Mesenchymal stem cell (in vitro differentiated cells and primary cell): ENCODE data around the gene RPS6KA5.

Source experiments
- DNase-seq: peaks from one replicate; pipeline ENCODE4 v3.0.0-alpha.2; 2013
- H2AFZ ChIP-seq: one replicate; pipeline ENCODE4 v1.6.1; 2013; ENCODE audit warnings: low read depth, mild to moderate bottlenecking, control low read depth, inconsistent platforms, low read length, moderate library complexity
- H2AK5ac ChIP-seq: 2 replicates; pipeline ENCODE4 v1.6.1; 2013; ENCODE audit warnings: low read length, moderate library complexity, mild to moderate bottlenecking, inconsistent platforms; ENCODE audit not compliant: severe bottlenecking
- H2BK120ac ChIP-seq: one replicate; pipeline ENCODE4 v1.6.1; 2013; ENCODE audit warnings: low read depth, mild to moderate bottlenecking, inconsistent platforms, low read length, moderate library complexity
- H2BK12ac ChIP-seq, 2 experiments: one replicate each; pipeline ENCODE4 v1.6.1; 2013; ENCODE audit warnings: inconsistent platforms in 2 of 2, low read length in 2 of 2, mild to moderate bottlenecking in 2 of 2, moderate library complexity in 2 of 2, control low read depth in 1 of 2
- H2BK15ac ChIP-seq: one replicate; pipeline ENCODE4 v1.6.1; 2013; ENCODE audit warnings: mild to moderate bottlenecking, low read depth, inconsistent platforms; ENCODE audit not compliant: poor library complexity, severe bottlenecking
- H2BK5ac ChIP-seq: 2 replicates; pipeline ENCODE4 v1.6.1; 2013; ENCODE audit warnings: low read depth, mild to moderate bottlenecking, low read length, control low read depth, inconsistent platforms; ENCODE audit not compliant: poor library complexity, severe bottlenecking
- H3K14ac ChIP-seq, 2 experiments: one replicate each; pipeline ENCODE4 v1.6.1; 2013; ENCODE audit warnings: inconsistent platforms in 2 of 2, low read length in 2 of 2, control low read depth in 1 of 2, mild to moderate bottlenecking in 1 of 2, moderate library complexity in 1 of 2
- H3K18ac ChIP-seq, 2 experiments: one replicate each; pipeline ENCODE4 v1.6.1; 2013; ENCODE audit warnings: inconsistent platforms in 2 of 2, low read length in 2 of 2, control low read depth in 1 of 2, low read depth in 1 of 2, mild to moderate bottlenecking in 1 of 2
- H3K23ac ChIP-seq, 2 experiments: one replicate each; pipeline ENCODE4 v1.6.1; 2013; ENCODE audit warnings: inconsistent platforms in 2 of 2, low read length in 2 of 2, mild to moderate bottlenecking in 2 of 2, moderate library complexity in 2 of 2, control low read depth in 1 of 2
- H3K27ac ChIP-seq: 2 replicates; pipeline ENCODE4 v1.5.1; 2013; ENCODE audit warnings: mild to moderate bottlenecking, moderate library complexity, low read length, control low read depth, inconsistent platforms; ENCODE audit not compliant: poor library complexity, severe bottlenecking
- H3K27me3 ChIP-seq, 2 experiments: 2 replicates each; pipeline versions ENCODE4 v1.6.1 to v1.7.0; 2013; ENCODE audit warnings: low read length in 2 of 2, mild to moderate bottlenecking in 2 of 2, moderate library complexity in 2 of 2, control low read depth in 1 of 2, inconsistent platforms in 1 of 2; ENCODE audit not compliant: control insufficient read depth in 1 of 2, insufficient read depth in 1 of 2
- H3K36me3 ChIP-seq, 2 experiments: 2 replicates each; pipeline versions ENCODE4 v1.6.1 to v1.7.0; 2013; ENCODE audit warnings: low read length in 2 of 2, control low read depth in 1 of 2, inconsistent platforms in 1 of 2, low read depth in 1 of 2, mild to moderate bottlenecking in 1 of 2; ENCODE audit not compliant: insufficient read depth in 2 of 2, control insufficient read depth in 1 of 2
- H3K4ac ChIP-seq, 2 experiments: one replicate each; pipeline ENCODE4 v1.6.1; 2013; ENCODE audit warnings: inconsistent platforms in 2 of 2, low read length in 2 of 2, mild to moderate bottlenecking in 2 of 2, moderate library complexity in 2 of 2, control low read depth in 1 of 2, low read depth in 1 of 2
- H3K4me1 ChIP-seq: 2 replicates; pipeline ENCODE4 v1.6.1; 2013; ENCODE audit warnings: low read depth, low read length, control low read depth; ENCODE audit not compliant: control insufficient read depth, insufficient read depth
- H3K4me2 ChIP-seq: 2 replicates; pipeline ENCODE4 v1.6.1; 2013; ENCODE audit warnings: low read length, mild to moderate bottlenecking, inconsistent platforms; ENCODE audit not compliant: poor library complexity, severe bottlenecking
- H3K4me3 ChIP-seq, 2 experiments: 2 replicates each; pipeline versions ENCODE4 v1.5.1 to v1.7.0; 2013; ENCODE audit warnings: low read length in 2 of 2, mild to moderate bottlenecking in 2 of 2, control low read depth in 1 of 2, low read depth in 1 of 2; ENCODE audit not compliant: insufficient read depth in 1 of 2
- H3K79me1 ChIP-seq: replicated peaks from 2 replicates; pipeline ENCODE4 v1.6.1; 2013; ENCODE audit warnings: mild to moderate bottlenecking, control low read depth, low read length, inconsistent platforms; ENCODE audit not compliant: poor library complexity, severe bottlenecking
- H3K9ac ChIP-seq: 2 replicates; pipeline ENCODE4 v1.7.0; 2013; ENCODE audit warnings: mild to moderate bottlenecking, low read length, moderate library complexity
- H3K9me3 ChIP-seq: 2 replicates; pipeline ENCODE4 v1.7.0; 2013; ENCODE audit warnings: mild to moderate bottlenecking, low read length; ENCODE audit not compliant: control insufficient read depth
- H4K8ac ChIP-seq: one replicate; pipeline ENCODE4 v1.6.1; 2013; ENCODE audit warnings: inconsistent platforms, mild to moderate bottlenecking, low read length, moderate library complexity
- H4K91ac ChIP-seq: one replicate; pipeline ENCODE4 v1.6.1; 2013; ENCODE audit warnings: mild to moderate bottlenecking, low read length, inconsistent platforms
- WGBS: methylation state at CpG from one replicate; pipeline ENCODE4 v1.1.7; 2013; ENCODE audit warnings: mixed read lengths; 5-methylcytosine and 5-hydroxymethylcytosine counted together

Gene RPS6KA5

GRCh38 chr14:91032248-91032647 is 28.2 kb downstream of the RPS6KA5 start:
- Histone ChIP-seq H2BK120ac (no peak overlapping the region), H3K18ac (no peak overlapping the region), H3K4me2 (no peak overlapping the region), H4K8ac (no peak overlapping the region), H3K9me3 (no peaks in the 10 kb centered on the region), H3K79me1 (peaks cover 15% of the 10 kb centered on the region), H3K27me3 (no peaks in the 10 kb centered on the region), H3K27ac (no peak overlapping the region), H3K23ac (no peak overlapping the region), H3K4ac (no peak overlapping the region), H2AK5ac (no peak overlapping the region), H2AFZ (no peak overlapping the region), H3K36me3 (no peaks in the 10 kb centered on the region), H3K14ac (no peak overlapping the region), H2BK12ac (no peak overlapping the region), H2BK15ac (no peak overlapping the region), H2BK5ac (no peak overlapping the region), H3K4me3 (no peak overlapping the region), H3K4me1 (no peaks in the 10 kb centered on the region), H4K91ac (no peak overlapping the region), H3K9ac (no peak overlapping the region)
- no peak for DNase-seq
- WGBS, result 96% methylated on average over 3 of the region's 3 CpGs

- no peak for DNase-seq
- Histone ChIP-seq H2BK12ac (no peak overlapping the region), H3K27me3 (no peaks in the 10 kb centered on the region), H2AK5ac (no peak overlapping the region), H3K4me2 (no peak overlapping the region), H3K79me1 (peaks cover 15% of the 10 kb centered on the region), H4K91ac (no peak overlapping the region), H2AFZ (no peak overlapping the region), H3K9ac (no peak overlapping the region), H2BK120ac (no peak overlapping the region), H3K36me3 (no peaks in the 10 kb centered on the region), H2BK5ac (no peak overlapping the region), H3K27ac (no peak overlapping the region), H3K4ac (no peak overlapping the region), H2BK15ac (no peak overlapping the region), H3K9me3 (no peaks in the 10 kb centered on the region), H3K18ac (no peak overlapping the region), H4K8ac (no peak overlapping the region), H3K4me1 (no peaks in the 10 kb centered on the region), H3K23ac (no peak overlapping the region), H3K4me3 (no peak overlapping the region), H3K14ac (no peak overlapping the region)
- whole genome bisulfite sequencing, result 93% methylated on average over 3 of the region's 4 CpGs
Measured at GRCh38 chr14:91031666-91032065, 28.8 kb downstream of the RPS6KA5 start.

GRCh38 chr14:91029456-91030217 is 30.8 kb downstream of the RPS6KA5 start:
- H2BK120ac ChIP-seq, result no peak overlapping the region
- DNase-seq, result no peak
- WGBS, result 20% methylated on average over 1 of the region's 1 CpG

GRCh38 chr14:91027561-91027960 is 32.9 kb downstream of the RPS6KA5 start:
- no peaks in the 10 kb centered on the region for H3K36me3 ChIP-seq
- DNase-seq, result peak; percentile 10
- H3K4ac ChIP-seq, result no peak overlapping the region
- no peak overlapping the region for H3K18ac ChIP-seq
- H3K23ac ChIP-seq, result peak overlapping the region in 1 of 2 experiments; percentile 34
- no peak overlapping the region for H4K8ac ChIP-seq
- no peak overlapping the region for H3K14ac ChIP-seq
- H4K91ac ChIP-seq, result no peak overlapping the region
- H3K9ac ChIP-seq, result no peak overlapping the region
- no peak overlapping the region for H3K4me2 ChIP-seq
- no peaks in the 10 kb centered on the region for H3K9me3 ChIP-seq
- no peak overlapping the region for H2BK15ac ChIP-seq
- no peak overlapping the region for H2BK12ac ChIP-seq
- H2AK5ac ChIP-seq, result no peak overlapping the region
- no peak overlapping the region for H3K4me3 ChIP-seq
- no peak overlapping the region for H2AFZ ChIP-seq
- no peak overlapping the region for H2BK5ac ChIP-seq
- no peaks in the 10 kb centered on the region for H3K27me3 ChIP-seq
- H3K79me1 ChIP-seq, result peaks cover 8% of the 10 kb centered on the region
- H3K4me1 ChIP-seq, result no peaks in the 10 kb centered on the region
- no peak overlapping the region for H2BK120ac ChIP-seq
- no peak overlapping the region for H3K27ac ChIP-seq

More at GRCh38 chr14:91029456-91030217, 30.8 kb downstream of the RPS6KA5 start:
- no peak overlapping the region for H3K14ac ChIP-seq
- no peak overlapping the region for H4K91ac ChIP-seq
- H2AFZ ChIP-seq, result no peak overlapping the region
- H3K4me2 ChIP-seq, result no peak overlapping the region
- no peak overlapping the region for H2AK5ac ChIP-seq
- no peak overlapping the region for H3K4ac ChIP-seq
- peaks cover 14% of the 10 kb centered on the region for H3K79me1 ChIP-seq
- no peak overlapping the region for H2BK15ac ChIP-seq
- H2BK12ac ChIP-seq, result no peak overlapping the region
- no peak overlapping the region for H3K27ac ChIP-seq
- H3K4me3 ChIP-seq, result no peak overlapping the region
- H3K23ac ChIP-seq, result no peak overlapping the region
- H4K8ac ChIP-seq, result no peak overlapping the region
- no peak overlapping the region for H3K18ac ChIP-seq
- no peak overlapping the region for H2BK5ac ChIP-seq
- no peak overlapping the region for H3K9ac ChIP-seq
- no peaks in the 10 kb centered on the region for H3K36me3 ChIP-seq
- H3K9me3 ChIP-seq, result no peaks in the 10 kb centered on the region
- H3K27me3 ChIP-seq, result no peaks in the 10 kb centered on the region
- H3K4me1 ChIP-seq, result no peaks in the 10 kb centered on the region
